ENCODE results near the gene GNG7.
A peak's percentile ranks its signal among the peaks of the same experiment; 100 is the strongest.

GNG7 gene

DNA sequence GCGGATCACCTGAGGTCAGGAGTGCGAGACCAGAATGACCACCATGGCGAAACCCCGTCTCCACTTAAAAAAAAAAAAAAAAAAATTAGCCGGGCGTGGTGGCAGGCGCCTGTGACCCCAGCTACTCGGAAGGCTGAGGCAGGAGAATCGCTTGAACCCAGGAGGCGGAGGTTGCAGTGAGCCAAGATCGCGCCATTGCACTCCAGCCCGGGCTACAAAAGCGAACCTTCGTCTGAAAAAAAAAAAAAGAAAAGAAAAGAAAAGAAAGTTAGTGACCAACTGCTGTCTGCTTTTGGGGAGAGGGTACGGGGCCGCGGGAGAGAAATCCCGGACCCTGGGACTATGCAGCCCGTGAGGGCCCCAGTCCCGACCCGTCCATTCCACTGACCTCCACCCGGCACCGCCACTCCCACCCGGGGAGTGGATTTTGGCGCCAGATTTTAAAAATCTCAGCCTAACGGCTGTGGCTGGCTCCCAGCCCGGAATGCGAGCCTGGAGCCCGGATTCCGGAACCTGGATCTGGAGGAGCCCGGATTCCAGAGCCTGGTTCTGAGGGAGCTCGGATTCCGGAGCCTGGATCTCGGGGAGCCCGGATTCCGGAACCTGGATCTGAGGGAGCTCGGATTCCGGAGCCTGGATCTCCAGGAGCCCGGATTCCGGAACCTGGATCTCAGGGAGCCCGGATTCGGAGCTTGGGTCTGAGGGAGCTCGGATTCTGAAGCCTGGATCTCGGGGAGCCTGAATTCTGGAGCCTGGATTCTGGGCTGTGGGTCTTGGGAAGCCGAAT, 239.7 kb downstream of the GNG7 start:
- TF ChIP-seq, protein P1, sequence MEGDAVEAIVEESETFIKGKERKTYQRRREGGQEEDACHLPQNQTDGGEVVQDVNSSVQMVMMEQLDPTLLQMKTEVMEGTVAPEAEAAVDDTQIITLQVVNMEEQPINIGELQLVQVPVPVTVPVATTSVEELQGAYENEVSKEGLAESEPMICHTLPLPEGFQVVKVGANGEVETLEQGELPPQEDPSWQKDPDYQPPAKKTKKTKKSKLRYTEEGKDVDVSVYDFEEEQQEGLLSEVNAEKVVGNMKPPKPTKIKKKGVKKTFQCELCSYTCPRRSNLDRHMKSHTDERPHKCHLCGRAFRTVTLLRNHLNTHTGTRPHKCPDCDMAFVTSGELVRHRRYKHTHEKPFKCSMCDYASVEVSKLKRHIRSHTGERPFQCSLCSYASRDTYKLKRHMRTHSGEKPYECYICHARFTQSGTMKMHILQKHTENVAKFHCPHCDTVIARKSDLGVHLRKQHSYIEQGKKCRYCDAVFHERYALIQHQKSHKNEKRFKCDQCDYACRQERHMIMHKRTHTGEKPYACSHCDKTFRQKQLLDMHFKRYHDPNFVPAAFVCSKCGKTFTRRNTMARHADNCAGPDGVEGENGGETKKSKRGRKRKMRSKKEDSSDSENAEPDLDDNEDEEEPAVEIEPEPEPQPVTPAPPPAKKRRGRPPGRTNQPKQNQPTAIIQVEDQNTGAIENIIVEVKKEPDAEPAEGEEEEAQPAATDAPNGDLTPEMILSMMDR (IDR thresholded peaks at IDR 0.05; ENCODE audit: low read depth, low read length, missing control alignments) = no peak
- peak overlapping the region; percentile 68 for H3K4me3 ChIP-seq (ENCODE audit: low read depth, low read length)
- DNase-seq (ENCODE audit: low read depth) = no peak

DNA sequence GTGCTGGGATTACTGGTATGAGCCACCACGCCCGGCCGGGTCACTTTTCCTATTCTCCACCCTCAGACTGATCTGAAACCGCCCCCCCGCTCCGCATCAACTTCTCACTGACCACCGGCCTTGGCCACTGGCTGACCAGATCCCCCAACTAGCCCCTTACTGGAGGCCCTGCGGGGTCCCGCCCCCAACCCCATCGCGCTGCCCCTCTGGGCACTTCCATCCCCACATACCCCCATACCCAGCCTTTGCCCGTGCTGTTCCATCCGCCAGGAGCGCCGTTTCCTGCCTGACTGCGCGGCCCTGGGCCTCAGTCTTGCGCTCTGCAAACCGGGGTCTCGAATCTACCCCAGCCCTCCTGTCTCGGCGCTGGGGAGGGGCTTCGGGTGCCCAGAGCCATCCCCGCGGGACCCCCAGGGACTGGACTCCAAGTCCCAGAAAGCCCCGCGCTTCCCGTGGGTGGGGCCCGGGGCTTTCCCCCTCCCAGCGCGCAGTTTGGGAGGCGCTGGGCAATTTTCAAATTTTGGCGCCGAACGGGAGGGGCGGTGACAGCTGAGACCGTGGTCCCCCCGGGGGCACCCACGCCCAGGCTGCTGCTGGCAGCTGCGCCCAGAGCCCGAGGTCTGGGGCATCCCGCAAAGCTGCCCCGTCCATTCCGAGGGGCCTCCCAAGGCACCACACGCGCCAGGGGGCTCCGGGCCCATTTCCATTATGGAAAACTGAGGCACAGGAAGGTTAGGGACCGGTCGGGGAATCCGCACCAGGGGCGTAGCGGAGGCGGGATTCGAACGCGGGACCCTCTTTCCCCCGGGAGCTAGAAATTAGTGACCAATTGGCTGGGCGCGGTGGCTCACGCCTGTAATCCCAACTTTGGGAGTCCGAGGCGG, 240.5 kb downstream of the GNG7 start:
- no peak for DNase-seq (ENCODE audit: low read depth)
- TF ChIP-seq, protein P1 (IDR thresholded peaks at IDR 0.05; ENCODE audit: low read depth, low read length, missing control alignments) = peak; percentile 24
- peak overlapping the region; percentile 68 for H3K4me3 ChIP-seq (ENCODE audit: low read depth, low read length)
